ENCODE results near the gene HNRNPUL2. TPM values are rescaled to one million over a fixed set of nuclear protein-coding genes. Genes with fewer than 3 reads are reported as not detected.

HNRNPUL2 gene
- total RNA-seq, 3 donors from 2014 or later (not counting 1 experiment from before 2014, with no cell fraction given), result 58.0 to 73.1 (median 69.3) TPM

DNA sequence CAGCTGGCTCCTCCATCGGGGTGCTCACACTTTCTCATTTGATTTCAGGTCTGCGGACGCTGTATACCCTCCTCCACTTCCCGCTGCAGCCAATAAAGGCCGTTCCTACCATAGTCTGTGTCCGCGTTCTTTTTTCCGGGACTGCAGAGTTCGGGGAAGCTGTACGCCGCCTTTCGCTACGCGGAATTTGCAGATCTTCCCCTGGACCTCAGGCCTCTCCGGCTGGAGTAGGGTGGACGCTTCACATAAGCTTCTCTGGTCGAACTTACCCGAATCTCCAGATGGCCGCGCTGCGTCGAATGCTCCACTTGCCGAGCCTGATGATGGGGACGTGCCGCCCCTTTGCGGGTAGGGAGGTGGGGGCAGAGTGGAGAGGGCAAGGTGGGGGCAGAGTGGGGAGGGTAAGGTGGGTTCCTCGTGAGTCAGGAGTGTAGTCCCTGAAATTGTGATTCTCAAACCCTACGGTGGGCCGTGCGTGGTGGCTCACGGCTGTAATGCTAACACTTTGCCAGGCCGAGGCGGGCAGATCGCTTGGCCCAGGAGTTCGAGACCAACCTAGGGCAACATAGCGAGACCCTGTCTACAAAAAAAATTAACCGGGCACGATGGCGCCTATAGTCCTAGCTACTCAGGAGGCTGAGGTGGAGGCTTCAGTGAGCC lies 61.5 kb downstream of the HNRNPUL2 start:
- Mint-ChIP-seq H3K9me3 (no peaks in the 10 kb centered on the region), H3K27me3 (ENCODE audit: low read depth in 2 of 2) (no peaks in the 10 kb centered on the region), H3K4me3 (peak overlapping the region; percentile 96), H3K36me3 (no peaks in the 10 kb centered on the region), H3K27ac (peak overlapping the region; percentile 87 to 95), H3K4me1 (peaks cover 9 to 32% of the 10 kb centered on the region in 2 donors)
- DNase-seq (peak; percentile 51 to 75), ATAC-seq (peak; percentile 30 to 53 (median 42))
- intact Hi-C loops (cut with micrococcal nuclease), result loop anchor here (2.0 to 5.0 kb wide), 4 partner anchors 19 to 75 kb away; partner anchors contain the start of genes EML3, GANAB, HNRNPUL2 and ROM1
- H3K36me3 ChIP-seq (ENCODE audit: control insufficient read depth, insufficient read depth, low read length), result peaks cover 14% of the 10 kb centered on the region
- TF ChIP-seq, protein P1, sequence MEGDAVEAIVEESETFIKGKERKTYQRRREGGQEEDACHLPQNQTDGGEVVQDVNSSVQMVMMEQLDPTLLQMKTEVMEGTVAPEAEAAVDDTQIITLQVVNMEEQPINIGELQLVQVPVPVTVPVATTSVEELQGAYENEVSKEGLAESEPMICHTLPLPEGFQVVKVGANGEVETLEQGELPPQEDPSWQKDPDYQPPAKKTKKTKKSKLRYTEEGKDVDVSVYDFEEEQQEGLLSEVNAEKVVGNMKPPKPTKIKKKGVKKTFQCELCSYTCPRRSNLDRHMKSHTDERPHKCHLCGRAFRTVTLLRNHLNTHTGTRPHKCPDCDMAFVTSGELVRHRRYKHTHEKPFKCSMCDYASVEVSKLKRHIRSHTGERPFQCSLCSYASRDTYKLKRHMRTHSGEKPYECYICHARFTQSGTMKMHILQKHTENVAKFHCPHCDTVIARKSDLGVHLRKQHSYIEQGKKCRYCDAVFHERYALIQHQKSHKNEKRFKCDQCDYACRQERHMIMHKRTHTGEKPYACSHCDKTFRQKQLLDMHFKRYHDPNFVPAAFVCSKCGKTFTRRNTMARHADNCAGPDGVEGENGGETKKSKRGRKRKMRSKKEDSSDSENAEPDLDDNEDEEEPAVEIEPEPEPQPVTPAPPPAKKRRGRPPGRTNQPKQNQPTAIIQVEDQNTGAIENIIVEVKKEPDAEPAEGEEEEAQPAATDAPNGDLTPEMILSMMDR (IDR thresholded peaks at IDR 0.05), result no peak
- H3K4me1 ChIP-seq (ENCODE audit: control insufficient read depth, insufficient read depth, low read length), result peaks cover 32% of the 10 kb centered on the region
- 9% methylated on average over 39 of the region's 39 CpGs for WGBS (ENCODE audit: insufficient coverage)
- no peaks in the 10 kb centered on the region for H3K9me3 ChIP-seq (ENCODE audit: control insufficient read depth, insufficient read depth, low read length)
- peak overlapping the region; percentile 87 for H3K4me3 ChIP-seq (ENCODE audit: low read length)
- H3K27me3 ChIP-seq (ENCODE audit: control insufficient read depth, insufficient read depth, low read length), result no peaks in the 10 kb centered on the region
- H3K27ac ChIP-seq (ENCODE audit: low read length), result peak overlapping the region; percentile 80

DNA sequence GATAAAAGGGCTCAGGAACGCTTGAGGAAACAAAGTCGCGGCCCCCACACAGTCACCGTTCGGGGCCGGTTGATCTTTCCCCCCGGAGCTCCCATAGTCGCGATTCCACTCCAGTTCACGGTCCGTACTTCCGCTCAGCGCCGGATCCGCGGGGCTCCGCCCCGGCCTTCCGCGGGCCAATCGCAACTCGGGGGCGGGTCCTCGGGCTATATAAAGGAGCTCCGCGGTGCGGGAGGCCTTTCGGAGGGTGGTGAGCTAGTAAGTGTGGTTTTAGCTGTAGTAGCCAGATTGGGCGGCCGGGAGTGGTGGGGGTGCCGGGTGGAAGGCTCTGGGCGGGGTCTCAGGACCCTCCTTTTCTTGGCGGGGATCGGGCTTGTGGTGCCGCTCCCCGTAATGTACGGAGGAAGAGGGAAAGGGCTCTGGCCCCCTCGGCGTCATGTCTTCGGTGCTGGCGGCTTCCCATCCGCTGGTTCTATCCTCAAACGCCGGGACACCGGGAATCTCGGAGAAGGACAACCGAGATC lies 62.1 kb downstream of the HNRNPUL2 start, which contains the start of the genes C11orf98 and CSKMT:
Gene C11orf98, minus strand, starts transcription at position 136 of the 524 bp plus-strand sequence. Its CDS starts 41 bp downstream, at position 95.
Gene CSKMT, plus strand, starts transcription at position 238 of the 524 bp plus-strand sequence. CDS start 568 bp downstream, outside the sequence.
- H3K4me1 Mint-ChIP-seq, result peaks cover 6 to 29% of the 10 kb centered on the region in 2 donors
- Histone ChIP-seq H3K4me1 (ENCODE audit: control insufficient read depth, insufficient read depth, low read length) (peaks cover 28% of the 10 kb centered on the region), H3K36me3 (ENCODE audit: control insufficient read depth, insufficient read depth, low read length) (peaks cover 14% of the 10 kb centered on the region), H3K9me3 (ENCODE audit: control insufficient read depth, insufficient read depth, low read length) (no peaks in the 10 kb centered on the region), H3K4me3 (ENCODE audit: low read length) (peak within 1 kb of the TSS; percentile 87), H3K27me3 (ENCODE audit: control insufficient read depth, insufficient read depth, low read length) (no peaks in the 10 kb centered on the region), H3K27ac (ENCODE audit: low read length) (peak within 1 kb of the TSS; percentile 80)
- no peaks in the 10 kb centered on the region for H3K36me3 Mint-ChIP-seq
- DNase-seq (peak; percentile 96), ATAC-seq (peak; percentile 92 to 97 (median 95))
- intact Hi-C loops (cut with micrococcal nuclease), result loop anchor here (2.0 to 5.0 kb wide), 4 partner anchors 18 to 74 kb away; partner anchors contain the start of genes EML3, GANAB, HNRNPUL2 and ROM1
- under 1% methylated on average over 46 of the region's 47 CpGs for WGBS (ENCODE audit: insufficient coverage)
- no peaks in the 10 kb centered on the region for H3K27me3 Mint-ChIP-seq (ENCODE audit: low read depth in 2 of 2)
- H3K27ac Mint-ChIP-seq, result peak within 1 kb of the TSS; percentile 87 to 95
- H3K4me3 Mint-ChIP-seq, result peak within 1 kb of the TSS; percentile 96
- TF ChIP-seq, protein P1 (IDR thresholded peaks at IDR 0.05), result no peak
- H3K9me3 Mint-ChIP-seq, result no peaks in the 10 kb centered on the region

DNA sequence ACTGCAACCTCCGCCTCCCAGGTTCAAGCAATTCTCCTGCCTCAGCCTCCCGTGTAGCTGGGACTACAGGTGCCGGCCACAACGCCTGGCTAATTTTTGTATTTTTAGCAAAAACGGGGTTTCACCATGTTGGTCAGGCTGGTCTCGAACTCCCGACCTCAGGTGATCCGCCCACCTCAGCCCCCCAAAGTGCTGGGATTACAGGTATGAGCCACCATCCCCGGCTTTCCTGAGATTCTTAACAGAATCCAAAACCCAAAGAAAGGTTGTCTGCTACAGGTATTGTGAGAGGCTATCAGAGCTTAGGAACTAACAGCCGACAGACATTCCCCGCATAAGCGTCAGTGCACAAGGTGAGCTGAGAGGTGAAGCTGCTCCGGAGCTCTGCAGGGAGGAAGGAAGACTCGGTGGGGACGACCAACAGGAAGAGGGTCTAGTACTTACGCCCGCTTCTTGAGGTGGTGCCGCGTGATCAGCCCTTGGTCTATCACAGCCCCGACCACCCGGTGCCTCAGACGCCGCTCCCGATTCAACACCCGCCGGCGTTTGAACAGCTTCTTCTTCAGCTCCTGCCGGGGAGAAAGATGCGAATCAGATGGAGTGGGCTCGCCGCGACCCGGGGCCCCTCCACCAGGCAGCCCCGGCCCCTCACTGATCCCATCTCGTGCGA lies 62.7 kb downstream of the HNRNPUL2 start:
- intact Hi-C loops (cut with micrococcal nuclease), result loop anchor here (1.0 to 5.0 kb wide), 5 partner anchors 15 to 74 kb away; partner anchors contain the start of genes EML3, GANAB, HNRNPUL2 and ROM1
- H3K4me3 Mint-ChIP-seq, result peak overlapping the region; percentile 96
- H3K27me3 Mint-ChIP-seq (ENCODE audit: low read depth in 2 of 2), result no peaks in the 10 kb centered on the region
- H3K27ac Mint-ChIP-seq, result peak overlapping the region; percentile 87 to 95
- 2% methylated on average over 36 of the region's 36 CpGs for WGBS (ENCODE audit: insufficient coverage)
- H3K27ac ChIP-seq (ENCODE audit: low read length), result peak overlapping the region; percentile 80
- H3K4me3 ChIP-seq (ENCODE audit: low read length), result peak overlapping the region; percentile 87
- H3K9me3 Mint-ChIP-seq, result no peaks in the 10 kb centered on the region
- H3K36me3 ChIP-seq (ENCODE audit: control insufficient read depth, insufficient read depth, low read length), result peaks cover 14% of the 10 kb centered on the region
- TF ChIP-seq, protein P1 (IDR thresholded peaks at IDR 0.05), result no peak
- H3K4me1 Mint-ChIP-seq, result peaks cover 6 to 28% of the 10 kb centered on the region in 2 donors
- peak; percentile 33 to 45 (median 35) for ATAC-seq
- DNase-seq, result peak in 1 of 2 donors; percentile 78
- no peaks in the 10 kb centered on the region for H3K27me3 ChIP-seq (ENCODE audit: control insufficient read depth, insufficient read depth, low read length)
- H3K9me3 ChIP-seq (ENCODE audit: control insufficient read depth, insufficient read depth, low read length), result no peaks in the 10 kb centered on the region
- H3K4me1 ChIP-seq (ENCODE audit: control insufficient read depth, insufficient read depth, low read length), result peaks cover 28% of the 10 kb centered on the region
- H3K36me3 Mint-ChIP-seq, result no peaks in the 10 kb centered on the region

Other genes with a start within 250 kb of the HNRNPUL2 start
- 100 to 1,000 TPM; 623 to 740 (median 677) TPM for gene AHNAK, start 180.7 kb downstream of the HNRNPUL2 start, total RNA-seq
- gene EEF1G, start 153.6 kb downstream of the HNRNPUL2 start, total RNA-seq, result 100 to 1,000 TPM; 628 to 754 (median 714) TPM
- 10 to 100 TPM; 20.0 to 28.9 (median 26.2) TPM for gene TUT1, start 135.9 kb downstream of the HNRNPUL2 start, total RNA-seq
- gene MTA2, start 125.6 kb downstream of the HNRNPUL2 start, total RNA-seq, result 100 to 1,000 TPM; 254 to 305 (median 259) TPM
- 100 to 1,000 TPM; 221 to 233 (median 232) TPM for gene EML3, start 114.7 kb downstream of the HNRNPUL2 start, total RNA-seq
- gene ROM1, start 114.2 kb downstream of the HNRNPUL2 start, total RNA-seq, result 1 to 10 TPM; 2.6 to 6.9 (median 3.9) TPM
- gene B3GAT3, start 105.5 kb downstream of the HNRNPUL2 start, total RNA-seq, result 10 to 100 TPM; 64.9 to 80.3 (median 77.9) TPM
- gene GANAB, start 80.8 kb downstream of the HNRNPUL2 start, total RNA-seq, result 100 to 1,000 TPM; 236 to 275 (median 246) TPM
- gene INTS5, start 74.2 kb downstream of the HNRNPUL2 start, total RNA-seq, result 10 to 100 TPM; 13.9 to 20.3 (median 14.6) TPM
- 10 to 100 TPM; 36.5 to 57.9 (median 39.1) TPM for gene C11orf98, start 62.2 kb downstream of the HNRNPUL2 start, total RNA-seq
- gene CSKMT, start 62.1 kb downstream of the HNRNPUL2 start, total RNA-seq, result 10 to 100 TPM; 12.0 to 21.5 (median 13.7) TPM
- gene UQCC3, start 55.8 kb downstream of the HNRNPUL2 start, total RNA-seq, result 1 to 10 TPM; 3.9 to 5.2 (median 4.0) TPM
- gene LBHD1, start 55.2 kb downstream of the HNRNPUL2 start, total RNA-seq, result 10 to 100 TPM; 17.4 to 29.1 (median 20.4) TPM
- 100 to 1,000 TPM; 179 to 238 (median 238) TPM for gene UBXN1, start 48.4 kb downstream of the HNRNPUL2 start, total RNA-seq
- not detected for gene LRRN4CL, start 37.9 kb downstream of the HNRNPUL2 start, total RNA-seq
- gene BSCL2, start 20.0 kb downstream of the HNRNPUL2 start, total RNA-seq, result 10 to 100 TPM; 19.7 to 22.0 (median 21.2) TPM
- gene GNG3, start 19.8 kb downstream of the HNRNPUL2 start, total RNA-seq, result not detected
- gene TTC9C, start 1.0 kb upstream of the HNRNPUL2 start, total RNA-seq, result 10 to 100 TPM; 18.3 to 27.2 (median 23.2) TPM
- 1 to 10 TPM; 5.4 to 9.6 (median 8.8) TPM for gene ZBTB3, start 26.7 kb upstream of the HNRNPUL2 start, total RNA-seq
- 100 to 1,000 TPM; 110 to 120 (median 119) TPM for gene POLR2G, start 34.1 kb upstream of the HNRNPUL2 start, total RNA-seq
- 10 to 100 TPM; 18.4 to 20.3 (median 18.8) TPM for gene TAF6L, start 43.9 kb upstream of the HNRNPUL2 start, total RNA-seq
- 10 to 100 TPM; 33.7 to 41.1 (median 36.3) TPM for gene TMEM179B, start 59.9 kb upstream of the HNRNPUL2 start, total RNA-seq
- 10 to 100 TPM in 1 of 3 donors, 1 to 10 TPM in 2; 4.8 to 10.0 (median 5.0) TPM for gene TMEM223, start 64.5 kb upstream of the HNRNPUL2 start, total RNA-seq
- gene NXF1, start 78.0 kb upstream of the HNRNPUL2 start, total RNA-seq, result 100 to 1,000 TPM; 284 to 341 (median 319) TPM
- gene STX5, start 104.6 kb upstream of the HNRNPUL2 start, total RNA-seq, result 100 to 1,000 TPM; 138 to 171 (median 166) TPM
- gene TEX54, start 105.4 kb upstream of the HNRNPUL2 start, total RNA-seq, result not detected
- gene WDR74, start 112.1 kb upstream of the HNRNPUL2 start, total RNA-seq, result 100 to 1,000 TPM; 151 to 173 (median 171) TPM
- 100 to 1,000 TPM; 200 to 235 (median 207) TPM for gene SLC3A2, start 153.4 kb upstream of the HNRNPUL2 start, total RNA-seq
- gene CHRM1, start 193.9 kb upstream of the HNRNPUL2 start, total RNA-seq, result not detected

Measured in natural killer cell (primary cell).